Ishikawa (cell line): ENCODE results near the gene DISP2.

Experiments used
- CEBPB ChIP-seq: IDR thresholded peaks from 2 replicates; pipeline ENCODE4 v1.6.1; 2012
- CREB1 ChIP-seq: IDR thresholded peaks from 2 replicates; pipeline ENCODE4 v1.6.1; 2012; ENCODE audit warnings: low read depth
- EGR1 ChIP-seq: IDR thresholded peaks from 2 replicates; pipeline ENCODE4 v1.6.1; 2012
- EP300 ChIP-seq: IDR thresholded peaks from 2 replicates; pipeline ENCODE4 v1.6.1; 2012; ENCODE audit warnings: borderline replicate concordance
- FOXM1 ChIP-seq: IDR thresholded peaks from 2 replicates; pipeline ENCODE4 v1.6.1; 2012; ENCODE audit warnings: low read depth, borderline replicate concordance
- MAX ChIP-seq: IDR thresholded peaks from 2 replicates; pipeline ENCODE4 v1.6.1; 2012
- NFIC ChIP-seq: IDR thresholded peaks from 2 replicates; pipeline ENCODE4 v1.6.1; 2012
- RAD21 ChIP-seq: IDR thresholded peaks from 2 replicates; pipeline ENCODE4 v1.6.1; 2012; ENCODE audit warnings: low read depth
- REST ChIP-seq: IDR thresholded peaks from 2 replicates; pipeline ENCODE4 v1.6.1; 2012; ENCODE audit warnings: low read depth, mild to moderate bottlenecking
- TAF1 ChIP-seq: IDR thresholded peaks from 2 replicates; pipeline ENCODE4 v1.6.1; 2012; ENCODE audit warnings: low read depth, mild to moderate bottlenecking
- TCF12 ChIP-seq: IDR thresholded peaks from 2 replicates; pipeline ENCODE4 v1.6.1; 2012; ENCODE audit warnings: low read depth
- TEAD4 ChIP-seq: IDR thresholded peaks from 2 replicates; pipeline ENCODE4 v1.6.1; 2012
- USF1 ChIP-seq: IDR thresholded peaks from 2 replicates; pipeline ENCODE4 v1.6.1; 2012
- YY1 ChIP-seq: IDR thresholded peaks from 2 replicates; pipeline ENCODE4 v1.6.1; 2012; ENCODE audit warnings: low read depth
- ZBTB7A ChIP-seq: IDR thresholded peaks from 2 replicates; pipeline ENCODE4 v1.6.1; 2012; ENCODE audit warnings: low read depth

Gene DISP2

DNA sequence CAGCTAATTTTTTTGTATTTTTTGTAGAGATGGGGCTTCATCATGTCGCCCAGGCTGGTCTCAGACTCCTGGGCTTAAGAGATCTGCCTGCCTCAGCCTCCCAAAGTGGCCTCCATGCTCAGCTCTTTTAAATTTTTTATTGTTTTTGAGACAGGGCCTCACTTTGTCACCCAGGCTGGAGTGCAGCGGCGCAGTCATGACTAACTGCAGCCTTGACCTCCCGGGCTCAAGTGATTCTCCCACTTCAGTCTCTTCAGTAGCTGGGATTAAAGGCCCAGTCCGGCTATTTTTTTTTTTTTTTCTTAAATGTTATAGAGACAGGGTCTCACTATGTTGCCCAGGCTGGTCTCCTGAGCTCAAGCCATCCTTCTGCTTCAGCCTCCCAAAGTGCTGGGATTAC is 67.7 kb downstream of the DISP2 start:
- no peak for TF ChIP-seq MAX
- TF ChIP-seq FOXM1, result no peak
- no peak for TF ChIP-seq NFIC

- TF ChIP-seq EGR1 (no peak), USF1 (no peak), TCF12 (no peak), RAD21 (no peak), REST (no peak), CEBPB (no peak), ZBTB7A (no peak)
Observed at GRCh38 chr15:40427188-40427587, 69.2 kb downstream of the DISP2 start.

DNA sequence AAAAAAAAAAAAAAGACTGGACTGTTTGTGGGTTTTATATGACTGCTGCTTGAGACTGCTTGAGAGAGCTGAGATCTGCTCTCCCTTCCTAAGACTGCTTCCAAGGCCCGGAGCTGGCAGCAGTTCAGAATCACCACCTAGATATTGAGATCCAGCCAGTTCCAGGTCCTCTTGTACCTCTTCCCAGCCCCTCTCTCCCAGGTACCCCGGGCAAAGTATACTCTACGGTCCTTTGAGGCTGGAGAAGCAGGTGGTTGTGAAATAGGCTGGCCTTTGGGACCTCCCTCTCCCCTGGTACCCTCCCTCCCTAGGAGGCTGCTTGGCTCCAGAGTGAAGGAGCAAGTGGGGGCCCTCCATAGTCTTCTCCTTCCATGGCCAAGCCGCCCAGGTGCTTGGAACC is 70.2 kb downstream of the DISP2 start:
- TF ChIP-seq NFIC (no peak), USF1 (no peak), TEAD4 (no peak), YY1 (no peak), CEBPB (no peak), CREB1 (no peak), EP300 (no peak), ZBTB7A (no peak), MAX (no peak), FOXM1 (no peak), RAD21 (no peak), TAF1 (no peak)
